ENCODE measurements around the gene LRRN3.

The LRRN3 gene

GRCh38 chr7:111081546-111082267 is 9.2 kb upstream of the LRRN3 start:
- no peak overlapping the region for H3K27ac ChIP-seq
- no peaks in the 10 kb centered on the region for H3K27me3 ChIP-seq (ENCODE audit: control insufficient read depth, insufficient read depth, low read length)
- no peaks in the 10 kb centered on the region for H3K9me3 ChIP-seq (ENCODE audit: control insufficient read depth, low read length)
- H3K79me2 ChIP-seq: no peaks in the 10 kb centered on the region
- no peak overlapping the region for H2AFZ ChIP-seq
- no peak overlapping the region for H3K9ac ChIP-seq
- H3K4me2 ChIP-seq (ENCODE audit: low read length): no peak overlapping the region
- H3K4me3 ChIP-seq (ENCODE audit: low read depth, low read length): no peak overlapping the region
- H3K4me1 ChIP-seq: no peaks in the 10 kb centered on the region
- TF ChIP-seq, protein P1, sequence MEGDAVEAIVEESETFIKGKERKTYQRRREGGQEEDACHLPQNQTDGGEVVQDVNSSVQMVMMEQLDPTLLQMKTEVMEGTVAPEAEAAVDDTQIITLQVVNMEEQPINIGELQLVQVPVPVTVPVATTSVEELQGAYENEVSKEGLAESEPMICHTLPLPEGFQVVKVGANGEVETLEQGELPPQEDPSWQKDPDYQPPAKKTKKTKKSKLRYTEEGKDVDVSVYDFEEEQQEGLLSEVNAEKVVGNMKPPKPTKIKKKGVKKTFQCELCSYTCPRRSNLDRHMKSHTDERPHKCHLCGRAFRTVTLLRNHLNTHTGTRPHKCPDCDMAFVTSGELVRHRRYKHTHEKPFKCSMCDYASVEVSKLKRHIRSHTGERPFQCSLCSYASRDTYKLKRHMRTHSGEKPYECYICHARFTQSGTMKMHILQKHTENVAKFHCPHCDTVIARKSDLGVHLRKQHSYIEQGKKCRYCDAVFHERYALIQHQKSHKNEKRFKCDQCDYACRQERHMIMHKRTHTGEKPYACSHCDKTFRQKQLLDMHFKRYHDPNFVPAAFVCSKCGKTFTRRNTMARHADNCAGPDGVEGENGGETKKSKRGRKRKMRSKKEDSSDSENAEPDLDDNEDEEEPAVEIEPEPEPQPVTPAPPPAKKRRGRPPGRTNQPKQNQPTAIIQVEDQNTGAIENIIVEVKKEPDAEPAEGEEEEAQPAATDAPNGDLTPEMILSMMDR (IDR thresholded peaks at IDR 0.05): no peak
- no peaks in the 10 kb centered on the region for H3K36me3 ChIP-seq (ENCODE audit: control insufficient read depth, insufficient read depth, low read length)

- no peak overlapping the region for H3K4me3 ChIP-seq (ENCODE audit: low read depth, low read length)
- H3K27ac ChIP-seq: no peak overlapping the region
These were observed 8.6 kb upstream of the LRRN3 start for GRCh38 chr7:111082351-111082750.

GRCh38 chr7:111083413-111083812 is 7.5 kb upstream of the LRRN3 start:
- Histone ChIP-seq H3K36me3 (ENCODE audit: control insufficient read depth, insufficient read depth, low read length) (no peaks in the 10 kb centered on the region), H3K27me3 (ENCODE audit: control insufficient read depth, insufficient read depth, low read length) (no peaks in the 10 kb centered on the region), H3K9ac (no peak overlapping the region)

More at GRCh38 chr7:111082351-111082750, 8.6 kb upstream of the LRRN3 start:
- no peaks in the 10 kb centered on the region for H3K4me1 ChIP-seq
- no peak overlapping the region for H3K9ac ChIP-seq
- no peaks in the 10 kb centered on the region for H3K27me3 ChIP-seq (ENCODE audit: control insufficient read depth, insufficient read depth, low read length)
- no peaks in the 10 kb centered on the region for H3K36me3 ChIP-seq (ENCODE audit: control insufficient read depth, insufficient read depth, low read length)
- H3K9me3 ChIP-seq (ENCODE audit: control insufficient read depth, low read length): no peaks in the 10 kb centered on the region
- H2AFZ ChIP-seq: no peak overlapping the region
- H3K79me2 ChIP-seq: no peaks in the 10 kb centered on the region
- no peak overlapping the region for H3K4me2 ChIP-seq (ENCODE audit: low read length)
- TF ChIP-seq, protein P1 (IDR thresholded peaks at IDR 0.05): no peak

GRCh38 chr7:111085356-111085755 is 5.6 kb upstream of the LRRN3 start:
- TF ChIP-seq, protein P1 (IDR thresholded peaks at IDR 0.05): no peak
- Histone ChIP-seq H3K4me2 (ENCODE audit: low read length) (no peak overlapping the region), H3K27me3 (ENCODE audit: control insufficient read depth, insufficient read depth, low read length) (no peaks in the 10 kb centered on the region), H3K9me3 (ENCODE audit: control insufficient read depth, low read length) (no peaks in the 10 kb centered on the region), H3K36me3 (ENCODE audit: control insufficient read depth, insufficient read depth, low read length) (no peaks in the 10 kb centered on the region), H3K79me2 (no peaks in the 10 kb centered on the region), H3K4me1 (no peaks in the 10 kb centered on the region), H2AFZ (no peak overlapping the region), H3K27ac (no peak overlapping the region), H3K4me3 (ENCODE audit: low read depth, low read length) (no peak overlapping the region), H3K9ac (no peak overlapping the region)

More at GRCh38 chr7:111083413-111083812, 7.5 kb upstream of the LRRN3 start:
- H3K4me1 ChIP-seq: no peaks in the 10 kb centered on the region
- no peak overlapping the region for H3K4me2 ChIP-seq (ENCODE audit: low read length)
- H3K9me3 ChIP-seq (ENCODE audit: control insufficient read depth, low read length): no peaks in the 10 kb centered on the region
- TF ChIP-seq, protein P1 (IDR thresholded peaks at IDR 0.05): no peak
- H3K4me3 ChIP-seq (ENCODE audit: low read depth, low read length): no peak overlapping the region
- H3K27ac ChIP-seq: no peak overlapping the region
- H3K79me2 ChIP-seq: no peaks in the 10 kb centered on the region
- H2AFZ ChIP-seq: no peak overlapping the region

GRCh38 chr7:111086532-111086931 is 4.4 kb upstream of the LRRN3 start:
- Histone ChIP-seq H3K9me3 (ENCODE audit: control insufficient read depth, low read length) (no peaks in the 10 kb centered on the region), H3K4me2 (ENCODE audit: low read length) (no peak overlapping the region), H3K9ac (no peak overlapping the region), H3K4me1 (no peaks in the 10 kb centered on the region), H2AFZ (no peak overlapping the region), H3K4me3 (ENCODE audit: low read depth, low read length) (no peak overlapping the region), H3K79me2 (no peaks in the 10 kb centered on the region), H3K36me3 (ENCODE audit: control insufficient read depth, insufficient read depth, low read length) (no peaks in the 10 kb centered on the region), H3K27ac (no peak overlapping the region), H3K27me3 (ENCODE audit: control insufficient read depth, insufficient read depth, low read length) (no peaks in the 10 kb centered on the region)
- TF ChIP-seq, protein P1 (IDR thresholded peaks at IDR 0.05): no peak
